ENCODE results near the gene CACHD1. TPM values are rescaled to one million over a fixed set of nuclear protein-coding genes. Genes with fewer than 3 reads are reported as not detected.

The CACHD1 gene
- total RNA-seq, 2 donors from 2014 or later, result 10.8 to 14.4 TPM

DNA sequence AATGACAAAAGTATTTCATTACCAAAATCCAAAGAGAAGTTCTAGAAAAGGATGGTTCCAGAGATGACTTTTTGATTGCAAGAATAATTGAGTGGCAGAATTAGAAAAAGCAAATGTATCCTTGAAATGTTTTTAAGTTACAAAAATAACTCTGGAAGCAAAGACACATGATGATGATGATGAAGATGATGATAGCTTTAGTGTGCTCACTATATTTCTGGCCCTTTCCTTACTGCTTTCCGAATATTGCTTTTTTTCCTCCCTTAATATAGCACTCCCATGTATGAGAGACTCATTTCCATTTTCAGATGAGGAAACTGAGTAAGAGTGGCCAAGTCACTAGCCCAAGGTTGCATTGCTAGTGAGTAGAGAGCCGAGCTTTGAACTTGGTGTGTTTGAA is 54.7 kb downstream of the CACHD1 start:
- H3K9me3 ChIP-seq, result no peaks in the 10 kb centered on the region
- WGBS, result 86% methylated on average over 2 of the region's 2 CpGs
- H3K27me3 ChIP-seq (replicated peaks; ENCODE audit: insufficient read depth), result no peaks in the 10 kb centered on the region
- no peaks in the 10 kb centered on the region for H3K4me1 ChIP-seq (replicated peaks)
- intact Hi-C loops (cut with DNase I), result no loop called here
- DNase-seq (ENCODE audit: low spot score), result no peak
- no peak overlapping the region for H3K27ac ChIP-seq
- no peak for TF ChIP-seq POLR2A (IDR thresholded peaks at IDR 0.05)
- no peak for TF ChIP-seq POLR2AphosphoS5 (IDR thresholded peaks at IDR 0.05)
- TF ChIP-seq, protein P1, sequence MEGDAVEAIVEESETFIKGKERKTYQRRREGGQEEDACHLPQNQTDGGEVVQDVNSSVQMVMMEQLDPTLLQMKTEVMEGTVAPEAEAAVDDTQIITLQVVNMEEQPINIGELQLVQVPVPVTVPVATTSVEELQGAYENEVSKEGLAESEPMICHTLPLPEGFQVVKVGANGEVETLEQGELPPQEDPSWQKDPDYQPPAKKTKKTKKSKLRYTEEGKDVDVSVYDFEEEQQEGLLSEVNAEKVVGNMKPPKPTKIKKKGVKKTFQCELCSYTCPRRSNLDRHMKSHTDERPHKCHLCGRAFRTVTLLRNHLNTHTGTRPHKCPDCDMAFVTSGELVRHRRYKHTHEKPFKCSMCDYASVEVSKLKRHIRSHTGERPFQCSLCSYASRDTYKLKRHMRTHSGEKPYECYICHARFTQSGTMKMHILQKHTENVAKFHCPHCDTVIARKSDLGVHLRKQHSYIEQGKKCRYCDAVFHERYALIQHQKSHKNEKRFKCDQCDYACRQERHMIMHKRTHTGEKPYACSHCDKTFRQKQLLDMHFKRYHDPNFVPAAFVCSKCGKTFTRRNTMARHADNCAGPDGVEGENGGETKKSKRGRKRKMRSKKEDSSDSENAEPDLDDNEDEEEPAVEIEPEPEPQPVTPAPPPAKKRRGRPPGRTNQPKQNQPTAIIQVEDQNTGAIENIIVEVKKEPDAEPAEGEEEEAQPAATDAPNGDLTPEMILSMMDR (IDR thresholded peaks at IDR 0.05), result no peak
- no peaks in the 10 kb centered on the region for H3K36me3 ChIP-seq
- no peak overlapping the region for H3K4me3 ChIP-seq

DNA sequence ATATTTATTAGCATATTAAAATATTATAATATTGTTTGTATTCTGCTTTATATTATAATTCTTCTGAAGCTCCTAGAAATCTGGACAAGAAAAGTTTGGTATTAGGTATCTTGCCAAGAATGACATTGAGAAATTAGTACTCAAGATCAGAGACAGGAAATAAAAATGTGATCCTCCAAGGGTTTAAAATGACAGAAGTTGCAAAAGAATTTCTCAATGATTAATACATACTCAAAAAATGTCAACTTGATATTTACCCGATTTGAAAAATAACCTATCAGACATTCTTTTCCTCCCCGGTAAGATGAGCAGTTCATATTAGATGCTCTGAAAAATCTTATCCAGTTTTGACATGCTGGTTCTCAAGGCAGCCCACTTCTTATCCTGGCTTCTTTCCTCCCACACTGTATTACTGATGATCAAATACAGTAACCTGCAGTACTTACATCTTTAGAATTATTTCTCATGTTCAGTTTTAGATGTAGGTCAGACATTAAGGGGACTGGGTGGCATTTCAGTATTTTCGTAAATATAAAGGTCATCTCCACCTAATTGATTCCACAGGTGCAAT is 55.3 kb downstream of the CACHD1 start:
- no peak overlapping the region for H3K4me3 ChIP-seq
- 69% methylated on average over 3 of the region's 3 CpGs for WGBS
- no peaks in the 10 kb centered on the region for H3K9me3 ChIP-seq
- H3K27me3 ChIP-seq (replicated peaks; ENCODE audit: insufficient read depth), result no peaks in the 10 kb centered on the region
- intact Hi-C loops (cut with DNase I), result no loop called here
- no peaks in the 10 kb centered on the region for H3K4me1 ChIP-seq (replicated peaks)
- TF ChIP-seq POLR2AphosphoS5 (IDR thresholded peaks at IDR 0.05), result no peak
- TF ChIP-seq, protein P1 (IDR thresholded peaks at IDR 0.05), result no peak
- TF ChIP-seq POLR2A (IDR thresholded peaks at IDR 0.05), result no peak
- no peak overlapping the region for H3K27ac ChIP-seq
- no peaks in the 10 kb centered on the region for H3K36me3 ChIP-seq
- DNase-seq (ENCODE audit: low spot score), result no peak

DNA sequence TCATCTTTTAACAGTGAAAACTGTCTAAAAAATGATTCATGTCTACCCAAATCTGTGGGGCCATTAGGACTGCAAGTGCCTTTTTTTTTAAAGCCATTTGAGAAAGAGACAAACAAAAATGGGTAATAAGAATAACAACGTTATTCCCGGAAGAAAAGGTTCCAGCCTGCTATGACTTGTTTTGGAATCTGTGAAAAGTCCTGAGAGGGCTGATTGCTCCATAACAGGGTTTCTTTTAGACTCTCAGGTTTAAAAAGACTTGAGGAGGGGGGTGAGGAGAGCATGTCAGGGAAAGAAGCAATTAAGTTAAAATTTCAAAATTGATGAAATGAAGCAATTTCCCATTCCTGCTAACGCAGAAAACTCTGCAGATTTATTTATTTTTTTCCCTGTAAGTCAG is 56.4 kb downstream of the CACHD1 start:
- no peak for TF ChIP-seq POLR2A (IDR thresholded peaks at IDR 0.05)
- peak; percentile 23 for TF ChIP-seq POLR2AphosphoS5 (IDR thresholded peaks at IDR 0.05)

DNA sequence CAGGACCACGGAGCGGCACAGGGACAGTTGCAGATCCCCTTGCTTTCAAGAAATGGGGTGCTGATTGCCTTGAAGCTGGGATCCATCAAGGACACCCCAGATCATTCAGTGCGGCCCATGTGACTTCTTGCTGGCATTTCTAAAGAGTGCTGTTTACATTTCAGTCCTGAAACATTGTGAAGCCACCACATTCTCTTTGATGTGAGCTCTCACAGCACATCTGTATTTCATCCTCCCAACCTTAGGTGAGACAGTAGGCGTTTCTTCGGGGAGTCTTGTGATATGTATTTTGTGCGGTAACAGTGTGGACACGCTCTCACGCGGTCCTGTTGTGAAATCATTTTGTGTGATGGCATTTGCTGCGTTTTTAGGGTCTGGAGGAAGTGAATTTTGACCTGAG is 57.2 kb downstream of the CACHD1 start:
- WGBS, result 63% methylated on average over 10 of the region's 10 CpGs
- Histone ChIP-seq H3K4me1 (replicated peaks) (no peaks in the 10 kb centered on the region), H3K27me3 (replicated peaks; ENCODE audit: insufficient read depth) (no peaks in the 10 kb centered on the region), H3K36me3 (no peaks in the 10 kb centered on the region), H3K9me3 (no peaks in the 10 kb centered on the region), H3K27ac (peak overlapping the region; percentile 25 to 50), H3K4me3 (no peak overlapping the region)
- no peak for DNase-seq (ENCODE audit: low spot score)
- intact Hi-C loops (cut with DNase I), result no loop called here
- no peak for TF ChIP-seq POLR2A (IDR thresholded peaks at IDR 0.05)
- no peak for TF ChIP-seq POLR2AphosphoS5 (IDR thresholded peaks at IDR 0.05)
- TF ChIP-seq, protein P1 (IDR thresholded peaks at IDR 0.05), result no peak

More for the DNA sequence above, 56.4 kb downstream of the CACHD1 start:
- no peaks in the 10 kb centered on the region for H3K36me3 ChIP-seq
- no peaks in the 10 kb centered on the region for H3K9me3 ChIP-seq
- peak overlapping the region; percentile 25 to 50 for H3K27ac ChIP-seq
- intact Hi-C loops (cut with DNase I), result no loop called here
- WGBS, result 16% methylated on average over 3 of the region's 3 CpGs
- H3K27me3 ChIP-seq (replicated peaks; ENCODE audit: insufficient read depth), result no peaks in the 10 kb centered on the region
- DNase-seq (ENCODE audit: low spot score), result peak; percentile 17
- no peaks in the 10 kb centered on the region for H3K4me1 ChIP-seq (replicated peaks)
- no peak overlapping the region for H3K4me3 ChIP-seq

DNA sequence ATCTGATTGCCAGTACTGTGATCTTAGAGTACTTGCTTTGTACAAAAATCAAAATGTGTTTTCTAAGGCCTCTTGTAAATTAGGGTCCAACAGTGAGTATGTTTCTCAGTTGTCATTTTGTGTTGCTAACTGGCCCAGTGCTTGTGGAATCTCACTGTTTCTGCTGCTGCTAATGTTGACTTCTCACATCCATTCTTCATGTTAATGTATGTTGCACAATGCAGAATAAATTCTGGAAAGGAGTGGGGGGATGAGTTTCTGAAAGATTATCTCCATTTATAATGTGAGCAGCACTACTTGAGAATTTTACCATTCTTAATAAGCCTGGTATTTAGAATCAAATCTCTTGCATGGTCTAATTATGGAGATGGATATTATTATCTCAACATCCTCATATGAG is 57.9 kb downstream of the CACHD1 start:
- intact Hi-C loops (cut with DNase I), result no loop called here
- H3K4me3 ChIP-seq, result no peak overlapping the region
- no peaks in the 10 kb centered on the region for H3K9me3 ChIP-seq
- peak overlapping the region in 1 of 2 donors; percentile 50 for H3K27ac ChIP-seq
- TF ChIP-seq POLR2A (IDR thresholded peaks at IDR 0.05), result no peak
- TF ChIP-seq, protein P1 (IDR thresholded peaks at IDR 0.05), result no peak
- no peak for TF ChIP-seq POLR2AphosphoS5 (IDR thresholded peaks at IDR 0.05)
- H3K27me3 ChIP-seq (replicated peaks; ENCODE audit: insufficient read depth), result no peaks in the 10 kb centered on the region
- DNase-seq (ENCODE audit: low spot score), result no peak
- no peaks in the 10 kb centered on the region for H3K4me1 ChIP-seq (replicated peaks)
- H3K36me3 ChIP-seq, result no peaks in the 10 kb centered on the region

All from prostate gland (tissue), 2 donors.